ENCODE data around the gene THEMIS.

- TF ChIP-seq, protein P1, sequence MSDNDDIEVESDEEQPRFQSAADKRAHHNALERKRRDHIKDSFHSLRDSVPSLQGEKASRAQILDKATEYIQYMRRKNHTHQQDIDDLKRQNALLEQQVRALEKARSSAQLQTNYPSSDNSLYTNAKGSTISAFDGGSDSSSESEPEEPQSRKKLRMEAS (CRISPR knock-in tag; IDR thresholded peaks at IDR 0.05), result no peak
- no peak for TF ChIP-seq ESRRA (CRISPR knock-in tag; IDR thresholded peaks at IDR 0.05; ENCODE audit: borderline replicate concordance)
Measured at GRCh38 chr6:127786109-127786508, 114.7 kb downstream of the THEMIS start.
